HepG2 (cell line): ENCODE results near the gene OR1S1. TPM values are rescaled to one million over a fixed set of nuclear protein-coding genes. Genes with fewer than 3 reads are reported as not detected.
A peak's percentile ranks its signal among the peaks of the same experiment; 100 is the strongest.

Source experiments
- ATF1 ChIP-seq: IDR thresholded peaks from 2 replicates; pipeline ENCODE4 v1.6.1; 2016; ENCODE audit warnings: mild to moderate bottlenecking, control low read depth
- CHD2 ChIP-seq: IDR thresholded peaks from 2 replicates; pipeline ENCODE4 v1.6.1; 2011; ENCODE audit warnings: low read depth, low read length, improper control_type of control experiment
- ETV5 ChIP-seq: IDR thresholded peaks from 2 replicates; pipeline ENCODE4 v1.6.1; 2018; ENCODE audit warnings: missing biosample characterization, missing genetic modification reagents, inconsistent platforms, borderline replicate concordance
- HDAC1 ChIP-seq: sonication (generic); formaldehyde crosslinking; IDR thresholded peaks from 2 replicates; pipeline ENCODE4 v1.5.1; 2020; ENCODE audit warnings: mild to moderate bottlenecking, missing genetic modification reagents
- HOMEZ ChIP-seq: IDR thresholded peaks from 2 replicates; pipeline ENCODE4 v1.6.1; 2016; ENCODE audit warnings: low read depth
- MED13 ChIP-seq: sonication (generic); formaldehyde crosslinking; IDR thresholded peaks from 2 replicates; pipeline ENCODE4 v1.5.0; 2020; ENCODE audit warnings: missing genetic modification reagents
- MEIS2 ChIP-seq: sonication (generic); formaldehyde crosslinking; IDR thresholded peaks from 2 replicates; pipeline ENCODE4 v1.9.0; 2021; ENCODE audit warnings: mild to moderate bottlenecking, missing genetic modification reagents
- NCOA1 ChIP-seq: sonication (generic); formaldehyde crosslinking; IDR thresholded peaks from 2 replicates; pipeline ENCODE4 v1.9.0; 2021; ENCODE audit warnings: missing genetic modification reagents
- NR1H2 ChIP-seq: sonication (generic); formaldehyde crosslinking; IDR thresholded peaks from 2 replicates; pipeline ENCODE4 v1.8.1; 2022; ENCODE audit warnings: low read depth, missing genetic modification reagents, borderline replicate concordance
- PHF8 ChIP-seq: sonication (generic); formaldehyde crosslinking; IDR thresholded peaks from 2 replicates; pipeline ENCODE4 v1.5.0; 2020; ENCODE audit warnings: missing genetic modification reagents
- SP4 ChIP-seq: sonication (generic); formaldehyde crosslinking; IDR thresholded peaks from 2 replicates; pipeline ENCODE4 v1.8.1; 2023; ENCODE audit warnings: mild to moderate bottlenecking, missing genetic modification reagents
- STAG1 ChIP-seq: sonication (generic); formaldehyde crosslinking; IDR thresholded peaks from 2 replicates; pipeline ENCODE4 v1.4.0; 2020; ENCODE audit warnings: missing genetic modification reagents
- TFE3 ChIP-seq: IDR thresholded peaks from 2 replicates; pipeline ENCODE4 v1.6.1; 2016
- TGIF2 ChIP-seq: IDR thresholded peaks from 2 replicates; pipeline ENCODE4 v1.6.1; 2016; ENCODE audit warnings: control low read depth, missing compliant biosample characterization
- TMF1 ChIP-seq: sonication (generic); formaldehyde crosslinking; IDR thresholded peaks from 2 replicates; pipeline ENCODE4 v1.8.1; 2022; ENCODE audit warnings: low read depth, missing genetic modification reagents
- UBTF ChIP-seq: sonication (generic); formaldehyde crosslinking; IDR thresholded peaks from 2 replicates; pipeline ENCODE4 v1.4.0; 2020; ENCODE audit warnings: mild to moderate bottlenecking, missing genetic modification reagents
- ZFX ChIP-seq: sonication (generic); formaldehyde crosslinking; IDR thresholded peaks from 2 replicates; pipeline ENCODE4 v1.4.0; 2020; ENCODE audit warnings: mild to moderate bottlenecking, low read depth, missing genetic modification reagents, moderate library complexity
- ZHX1 ChIP-seq: sonication (generic); formaldehyde crosslinking; IDR thresholded peaks from 2 replicates; pipeline ENCODE4 v1.8.1; 2022; ENCODE audit warnings: low read depth, mild to moderate bottlenecking, missing genetic modification reagents
- ZNF317 ChIP-seq: sonication (generic); formaldehyde crosslinking; IDR thresholded peaks from 2 replicates; pipeline ENCODE4 v1.5.0; 2020; ENCODE audit warnings: mild to moderate bottlenecking, missing genetic modification reagents
- ZNF749 ChIP-seq: sonication (generic); formaldehyde crosslinking; IDR thresholded peaks from 2 replicates; pipeline ENCODE4 v1.8.0; 2022; ENCODE audit warnings: mild to moderate bottlenecking, missing genetic modification reagents, moderate library complexity, borderline replicate concordance
- ZNF766 ChIP-seq: sonication (generic); formaldehyde crosslinking; IDR thresholded peaks from 2 replicates; pipeline ENCODE4 v1.5.0; 2020; ENCODE audit warnings: missing genetic modification reagents, borderline replicate concordance
- ZNF768 ChIP-seq: sonication (generic); formaldehyde crosslinking; IDR thresholded peaks from 2 replicates; pipeline ENCODE4 v1.4.0; 2020; ENCODE audit warnings: missing genetic modification reagents
- ZSCAN25 ChIP-seq: sonication (generic); formaldehyde crosslinking; IDR thresholded peaks from 2 replicates; pipeline ENCODE4 v1.8.0; 2022; ENCODE audit warnings: mild to moderate bottlenecking, missing genetic modification reagents
- polyA plus RNA-seq, 8 experiments: library from polyadenylated mRNA; depleted of rRNA in 3 of 8; stranded (reverse) in 7 of 8; unstranded in 1 of 8; fragments of >200 nt; fragmentation: Illumina TruSeq in 4 of 8; extraction: Trizol in 4 of 8; gene quantifications; 2 replicates each; pipeline versions ENCODE4 v1.2.1 to v1.2.3, GENCODE V29; 2011 to 2016; ENCODE audit warnings: low read depth in 4 of 8, missing spikeins in 1 of 8, mixed read lengths in 1 of 8; ENCODE audit not compliant: insufficient read depth in 1 of 8
- total RNA-seq, 5 experiments: library from RNA; depleted of rRNA; stranded (reverse); fragments of >200 nt; fragmentation: Illumina TruSeq; extraction: Trizol; gene quantifications; 2 replicates each; pipeline ENCODE4 v1.2.3, GENCODE V29; 2016; ENCODE audit warnings: low read depth in 1 of 5

The OR1S1 gene
- total and polyA plus RNA-seq, 2 of the 13 experiments (the other 11 are each of a cell fraction or from before 2014, with no cell fraction given), result not detected

GRCh38 chr11:58165504-58166106 is 46.9 kb upstream of the OR1S1 start (continued):
- TF ChIP-seq ZHX1 (CRISPR knock-in tag) (no peak; the same call in 1 of the 2 replicates), NR1H2 (CRISPR knock-in tag) (no peak), ZNF317 (CRISPR knock-in tag) (no peak), ZSCAN25 (no peak), MED13 (CRISPR knock-in tag) (peak; percentile 86; the same call in 1 of the 2 replicates), STAG1 (CRISPR knock-in tag) (0 out of 2 replicates have a peak, but pooled peaks have one; percentile 19), HOMEZ (CRISPR knock-in tag) (peak; percentile 74; the same call in 1 of the 2 replicates), ZNF749 (CRISPR knock-in tag) (no peak), MEIS2 (0 out of 2 replicates have a peak, but pooled peaks have one; percentile 21), ZNF768 (CRISPR knock-in tag) (no peak), ETV5 (CRISPR knock-in tag) (peak; percentile 78; the same call in 1 of the 2 replicates), NCOA1 (peak; percentile 90), SP4 (CRISPR knock-in tag) (no peak), ATF1 (peak; percentile 59), UBTF (CRISPR knock-in tag) (peak; percentile 38; the same call in 1 of the 2 replicates), ZNF766 (CRISPR knock-in tag) (no peak), CHD2 (no peak), ZFX (CRISPR knock-in tag) (no peak; the same call in 1 of the 2 replicates), TMF1 (CRISPR knock-in tag) (0 out of 2 replicates have a peak, but pooled peaks have one; percentile 46), TFE3 (CRISPR knock-in tag) (peak; percentile 60; the same call in 1 of the 2 replicates), PHF8 (CRISPR knock-in tag) (no peak), TGIF2 (0 out of 2 replicates have a peak, but pooled peaks have one; percentile 23), HDAC1 (peak; percentile 87)
